Neural cell (in vitro differentiated cells): Measurements from ENCODE around the gene SMNDC1. TPM values are rescaled to one million over a fixed set of nuclear protein-coding genes. Genes with fewer than 3 reads are reported as not detected.

Experiments
- H2AFZ ChIP-seq: fragments of 200-600, 300-800 bp; sonication (generic), shearing (Covaris generic); 2 replicates; pipeline ENCODE4 v1.6.0; 2014; ENCODE audit warnings: low read depth, mild to moderate bottlenecking, antibody characterized with exemption, low read length, moderate library complexity
- H3F3A ChIP-seq: fragments of 200-600 bp; shearing (Covaris generic); 2 replicates; pipeline ENCODE4 v1.6.1; 2016; ENCODE audit warnings: mild to moderate bottlenecking, moderate library complexity, mixed read lengths, antibody characterized with exemption, low read length; ENCODE audit not compliant: insufficient read depth, poor library complexity, severe bottlenecking
- H3K27ac ChIP-seq: fragments of 200-600, 300-800 bp; sonication (generic), shearing (Covaris generic); 2 replicates; pipeline ENCODE4 v1.5.1; 2014; ENCODE audit warnings: mild to moderate bottlenecking, low read length, moderate library complexity
- H3K27me3 ChIP-seq: fragments of 300-800, 200-600 bp; sonication (generic), shearing (Covaris generic); 2 replicates; pipeline ENCODE4 v1.6.0; 2014; ENCODE audit warnings: mild to moderate bottlenecking, low read depth, low read length, moderate library complexity; ENCODE audit not compliant: insufficient read depth
- H3K36me3 ChIP-seq: fragments of 300-800, 200-600 bp; sonication (generic), shearing (Covaris generic); 2 replicates; pipeline ENCODE4 v1.5.1; 2014; ENCODE audit warnings: mild to moderate bottlenecking, antibody characterized with exemption, low read length, moderate library complexity; ENCODE audit not compliant: insufficient read depth
- H3K4me2 ChIP-seq: fragments of 300-800, 200-600 bp; sonication (generic), shearing (Covaris generic); 2 replicates; pipeline ENCODE4 v1.6.0; 2014; ENCODE audit warnings: mild to moderate bottlenecking, low read length
- H3K4me3 ChIP-seq: fragments of 300-800, 200-600 bp; sonication (generic), shearing (Covaris generic); 2 replicates; pipeline ENCODE4 v1.5.1; 2014; ENCODE audit warnings: mild to moderate bottlenecking, low read length, moderate library complexity
- H3K79me2 ChIP-seq: fragments of 200-600 bp; shearing (Covaris generic); replicated peaks from 2 replicates; pipeline ENCODE4 v1.6.0; 2014; ENCODE audit warnings: mild to moderate bottlenecking, low read length, moderate library complexity; ENCODE audit not compliant: insufficient read depth
- H3K9ac ChIP-seq: fragments of 300-800, 200-600 bp; sonication (generic), shearing (Covaris generic); 2 replicates; pipeline ENCODE4 v1.6.1; 2016; ENCODE audit warnings: mild to moderate bottlenecking, low read length, mixed read lengths
- H3K9me2 ChIP-seq: fragments of 200-600 bp; shearing (Covaris generic); 2 replicates; pipeline ENCODE4 v1.6.1; 2016; ENCODE audit warnings: mild to moderate bottlenecking, low read length, mixed read lengths; ENCODE audit not compliant: insufficient read depth
- H3K9me3 ChIP-seq: fragments of 200-600, 300-800 bp; sonication (generic), shearing (Covaris generic); 2 replicates; pipeline ENCODE4 v1.6.1; 2016; ENCODE audit warnings: mild to moderate bottlenecking, mixed run types, low read length, moderate library complexity, mixed read lengths
- H4K20me1 ChIP-seq: fragments of 200-600 bp; shearing (Covaris generic); 2 replicates; pipeline ENCODE4 v1.6.1; 2016; ENCODE audit warnings: mild to moderate bottlenecking, mixed run types; ENCODE audit not compliant: insufficient read depth
- CTCF ChIP-seq: fragments of 450-650 bp; IDR thresholded peaks from 2 replicates; pipeline ENCODE4 v1.5.1; 2014; ENCODE audit warnings: antibody characterized with exemption, mild to moderate bottlenecking, moderate library complexity; ENCODE audit not compliant: poor library complexity, severe bottlenecking
- EP300 ChIP-seq: fragments of 450-650 bp; conservative IDR thresholded peaks from 2 replicates; pipeline ENCODE4 v1.6.1; 2014; ENCODE audit warnings: antibody characterized with exemption, mild to moderate bottlenecking, moderate library complexity; ENCODE audit not compliant: poor library complexity, severe bottlenecking
- EZH2 ChIP-seq: fragments of 200-600, 300-800 bp; shearing (Covaris generic), sonication (generic); IDR thresholded peaks from 2 replicates; pipeline ENCODE4 v1.6.1; 2014; ENCODE audit warnings: antibody characterized with exemption, low read length, borderline replicate concordance, mild to moderate bottlenecking; ENCODE audit not compliant: insufficient read depth, poor library complexity, severe bottlenecking
- MXI1 ChIP-seq: fragments of 450-650 bp; conservative IDR thresholded peaks from 2 replicates; pipeline ENCODE4 v1.6.1; 2014; ENCODE audit warnings: antibody characterized with exemption, mild to moderate bottlenecking; ENCODE audit not compliant: poor library complexity, severe bottlenecking
- POLR2AphosphoS5 ChIP-seq: IDR thresholded peaks from 2 replicates; pipeline ENCODE4 v1.6.1; 2012
- RAD21 ChIP-seq: fragments of 450-650 bp; conservative IDR thresholded peaks from 2 replicates; pipeline ENCODE4 v1.6.1; 2014; ENCODE audit warnings: antibody characterized with exemption, mild to moderate bottlenecking, moderate library complexity
- SMC3 ChIP-seq: fragments of 450-650 bp; conservative IDR thresholded peaks from 2 replicates; pipeline ENCODE4 v1.6.1; 2014; ENCODE audit warnings: antibody characterized with exemption, mild to moderate bottlenecking, moderate library complexity; ENCODE audit not compliant: poor library complexity
- TAF1 ChIP-seq: IDR thresholded peaks from 2 replicates; pipeline ENCODE4 v1.6.1; 2012; ENCODE audit warnings: low read depth
- polyA plus RNA-seq: library from polyadenylated mRNA; depleted of rRNA; stranded (reverse); fragments of >200 nt; gene quantifications from 2 replicates; pipeline ENCODE4 v1.2.3, GENCODE V29; 2014
- TF ChIP-seq, protein P1 (sequence below): IDR thresholded peaks from 2 replicates; pipeline ENCODE4 v1.6.1; 2012; ENCODE audit warnings: borderline replicate concordance

Gene SMNDC1
- polyA plus RNA-seq, 1 donor from 2014 or later: 25.9 TPM

DNA sequence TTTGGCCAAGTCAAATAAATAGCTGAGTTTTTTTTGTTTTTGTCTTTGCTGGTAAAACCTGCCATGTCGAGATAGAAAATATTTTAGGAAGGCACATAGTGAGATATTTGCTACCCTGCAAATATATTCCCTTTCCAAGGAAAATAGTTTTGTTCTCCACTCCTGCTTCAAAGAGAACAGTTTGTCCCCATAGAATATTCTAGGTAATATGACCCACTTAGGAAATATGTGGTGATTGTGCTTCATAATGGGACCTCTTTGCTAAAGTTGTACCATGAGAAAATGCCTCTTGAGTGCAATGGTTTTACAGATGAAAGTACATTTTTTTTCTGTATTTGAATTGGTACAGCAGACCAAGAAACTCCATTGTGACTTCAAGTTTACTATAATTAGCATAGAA lies 41.6 kb downstream of the SMNDC1 start:
- Histone ChIP-seq H3K79me2 (peaks cover under 1% of the 10 kb centered on the region), H3K9me3 (no peaks in the 10 kb centered on the region), H3K27me3 (no peaks in the 10 kb centered on the region), H2AFZ (no peak overlapping the region), H3K9ac (no peak overlapping the region), H3K36me3 (no peaks in the 10 kb centered on the region), H3K4me3 (no peak overlapping the region), H3K27ac (no peak overlapping the region), H3F3A (peaks cover 3% of the 10 kb centered on the region), H4K20me1 (no peaks in the 10 kb centered on the region), H3K4me2 (no peak overlapping the region), H3K9me2 (no peaks in the 10 kb centered on the region)
- TF ChIP-seq EZH2 (no peak), RAD21 (no peak), EP300 (no peak), SMC3 (no peak), CTCF (no peak), TAF1 (no peak), POLR2AphosphoS5 (no peak), MXI1 (no peak)
- TF ChIP-seq, protein P1, sequence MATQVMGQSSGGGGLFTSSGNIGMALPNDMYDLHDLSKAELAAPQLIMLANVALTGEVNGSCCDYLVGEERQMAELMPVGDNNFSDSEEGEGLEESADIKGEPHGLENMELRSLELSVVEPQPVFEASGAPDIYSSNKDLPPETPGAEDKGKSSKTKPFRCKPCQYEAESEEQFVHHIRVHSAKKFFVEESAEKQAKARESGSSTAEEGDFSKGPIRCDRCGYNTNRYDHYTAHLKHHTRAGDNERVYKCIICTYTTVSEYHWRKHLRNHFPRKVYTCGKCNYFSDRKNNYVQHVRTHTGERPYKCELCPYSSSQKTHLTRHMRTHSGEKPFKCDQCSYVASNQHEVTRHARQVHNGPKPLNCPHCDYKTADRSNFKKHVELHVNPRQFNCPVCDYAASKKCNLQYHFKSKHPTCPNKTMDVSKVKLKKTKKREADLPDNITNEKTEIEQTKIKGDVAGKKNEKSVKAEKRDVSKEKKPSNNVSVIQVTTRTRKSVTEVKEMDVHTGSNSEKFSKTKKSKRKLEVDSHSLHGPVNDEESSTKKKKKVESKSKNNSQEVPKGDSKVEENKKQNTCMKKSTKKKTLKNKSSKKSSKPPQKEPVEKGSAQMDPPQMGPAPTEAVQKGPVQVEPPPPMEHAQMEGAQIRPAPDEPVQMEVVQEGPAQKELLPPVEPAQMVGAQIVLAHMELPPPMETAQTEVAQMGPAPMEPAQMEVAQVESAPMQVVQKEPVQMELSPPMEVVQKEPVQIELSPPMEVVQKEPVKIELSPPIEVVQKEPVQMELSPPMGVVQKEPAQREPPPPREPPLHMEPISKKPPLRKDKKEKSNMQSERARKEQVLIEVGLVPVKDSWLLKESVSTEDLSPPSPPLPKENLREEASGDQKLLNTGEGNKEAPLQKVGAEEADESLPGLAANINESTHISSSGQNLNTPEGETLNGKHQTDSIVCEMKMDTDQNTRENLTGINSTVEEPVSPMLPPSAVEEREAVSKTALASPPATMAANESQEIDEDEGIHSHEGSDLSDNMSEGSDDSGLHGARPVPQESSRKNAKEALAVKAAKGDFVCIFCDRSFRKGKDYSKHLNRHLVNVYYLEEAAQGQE: no peak

DNA sequence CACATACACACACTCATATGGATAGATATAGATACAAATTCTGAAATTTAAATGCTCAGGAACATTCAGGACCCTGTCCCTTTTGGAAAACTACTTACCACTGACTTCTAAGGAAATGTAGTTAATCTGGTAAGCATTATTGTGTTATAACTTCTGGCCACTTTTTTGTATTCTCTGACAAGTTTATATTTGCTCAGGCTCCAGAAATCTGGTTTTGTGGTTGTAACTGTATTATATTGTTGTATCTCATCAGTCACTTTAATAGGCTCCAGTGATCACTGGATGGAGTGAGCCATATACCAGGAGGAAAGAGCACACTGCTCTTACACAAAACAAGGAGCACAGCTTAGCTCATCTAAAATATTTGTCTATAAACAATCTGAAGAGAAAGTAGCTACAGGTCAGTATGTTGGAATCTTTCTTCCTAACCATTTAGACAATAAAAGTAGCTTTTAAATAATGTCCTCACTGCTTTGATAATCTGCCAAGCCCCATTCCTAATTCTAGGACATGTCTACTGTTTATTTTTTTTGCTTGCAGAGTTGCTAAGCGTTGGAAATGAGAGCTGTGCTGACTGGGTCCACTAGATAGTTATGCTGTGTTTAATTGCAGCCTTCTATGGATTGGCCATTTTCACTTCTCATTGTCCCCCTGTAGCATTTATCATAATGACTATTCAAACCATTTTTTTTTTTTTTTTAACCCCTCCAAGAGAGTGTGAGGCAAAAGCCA lies 43.8 kb downstream of the SMNDC1 start:
- no peaks in the 10 kb centered on the region for H3K79me2 ChIP-seq
- H2AFZ ChIP-seq: no peak overlapping the region
- no peaks in the 10 kb centered on the region for H3K9me3 ChIP-seq
- H3K27ac ChIP-seq: no peak overlapping the region
- no peaks in the 10 kb centered on the region for H4K20me1 ChIP-seq
- H3K4me2 ChIP-seq: no peak overlapping the region
- peaks cover 2% of the 10 kb centered on the region for H3K36me3 ChIP-seq
- H3F3A ChIP-seq: no peaks in the 10 kb centered on the region
- TF ChIP-seq, protein P1: no peak
- TF ChIP-seq EZH2 (no peak), MXI1 (no peak), CTCF (no peak)
- no peak overlapping the region for H3K9ac ChIP-seq
- H3K4me3 ChIP-seq: no peak overlapping the region
- H3K9me2 ChIP-seq: no peaks in the 10 kb centered on the region
- no peaks in the 10 kb centered on the region for H3K27me3 ChIP-seq
